ENCODE results near the gene PPP2R2C.

The PPP2R2C gene

DNA sequence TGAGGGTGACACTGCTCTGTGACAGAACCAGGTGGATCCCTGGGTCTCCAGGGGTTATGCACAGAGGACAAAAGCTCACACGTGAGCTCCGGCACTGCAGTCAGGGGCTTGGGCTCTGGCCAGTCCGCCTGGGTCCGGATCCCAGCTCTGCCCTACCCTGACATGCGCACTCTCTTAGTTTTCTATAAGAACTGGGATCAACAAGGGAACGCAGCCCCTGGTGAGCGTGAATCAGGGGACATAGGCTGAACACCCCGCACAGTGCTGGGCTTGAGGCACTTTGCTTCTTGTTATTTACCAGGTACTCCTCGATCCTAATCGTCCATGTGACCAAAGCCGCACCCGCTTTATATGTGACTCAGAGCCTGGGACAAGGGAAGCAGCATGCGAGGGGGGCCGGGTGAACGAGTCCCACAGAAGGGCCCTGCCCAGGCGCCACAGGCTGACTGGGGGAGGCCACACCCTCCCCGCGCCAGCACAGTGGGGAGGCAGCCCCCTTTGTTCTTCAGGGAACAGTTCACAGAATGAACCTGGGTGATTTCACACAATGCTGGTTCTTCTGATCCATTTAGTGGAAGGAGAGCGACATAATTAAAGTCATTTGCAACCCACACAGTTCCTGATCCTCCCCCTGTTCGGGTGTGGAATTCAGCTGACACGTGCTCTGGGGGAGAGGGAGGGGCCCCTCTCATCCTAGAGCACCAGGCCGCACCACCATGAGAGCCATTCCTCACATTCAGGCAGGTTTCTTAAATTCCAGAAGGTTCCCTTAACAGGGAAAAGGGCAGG, 147.2 kb downstream of the PPP2R2C start:
- DNase-seq = no peak

DNA sequence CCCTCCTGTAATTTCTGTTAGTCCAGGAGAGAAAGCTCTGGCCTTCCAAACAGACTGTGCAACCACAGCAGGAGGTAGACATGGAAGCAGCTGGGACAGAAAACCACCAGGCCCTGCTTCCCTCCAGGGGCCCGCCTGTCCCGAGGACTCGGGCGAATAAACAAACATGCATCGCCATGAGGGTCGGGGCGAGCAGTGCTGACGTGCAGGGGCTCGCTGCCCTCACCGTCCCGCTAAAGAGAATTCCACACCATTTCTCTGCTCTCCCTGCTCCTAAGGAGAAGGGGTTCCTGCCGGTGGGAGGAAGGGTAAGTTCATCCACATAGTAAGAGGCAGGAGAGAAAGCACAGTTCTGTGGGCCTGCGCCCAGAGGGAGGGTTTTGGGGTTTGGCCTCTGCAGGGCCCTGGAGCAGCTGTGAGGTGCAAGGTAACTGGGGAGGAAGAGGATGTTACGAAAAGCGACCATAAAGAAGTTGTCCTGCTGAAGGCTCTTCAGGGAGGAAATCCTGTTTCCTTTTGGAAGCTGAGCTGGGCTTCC, 147.9 kb downstream of the PPP2R2C start:
- no peak for DNase-seq

DNA sequence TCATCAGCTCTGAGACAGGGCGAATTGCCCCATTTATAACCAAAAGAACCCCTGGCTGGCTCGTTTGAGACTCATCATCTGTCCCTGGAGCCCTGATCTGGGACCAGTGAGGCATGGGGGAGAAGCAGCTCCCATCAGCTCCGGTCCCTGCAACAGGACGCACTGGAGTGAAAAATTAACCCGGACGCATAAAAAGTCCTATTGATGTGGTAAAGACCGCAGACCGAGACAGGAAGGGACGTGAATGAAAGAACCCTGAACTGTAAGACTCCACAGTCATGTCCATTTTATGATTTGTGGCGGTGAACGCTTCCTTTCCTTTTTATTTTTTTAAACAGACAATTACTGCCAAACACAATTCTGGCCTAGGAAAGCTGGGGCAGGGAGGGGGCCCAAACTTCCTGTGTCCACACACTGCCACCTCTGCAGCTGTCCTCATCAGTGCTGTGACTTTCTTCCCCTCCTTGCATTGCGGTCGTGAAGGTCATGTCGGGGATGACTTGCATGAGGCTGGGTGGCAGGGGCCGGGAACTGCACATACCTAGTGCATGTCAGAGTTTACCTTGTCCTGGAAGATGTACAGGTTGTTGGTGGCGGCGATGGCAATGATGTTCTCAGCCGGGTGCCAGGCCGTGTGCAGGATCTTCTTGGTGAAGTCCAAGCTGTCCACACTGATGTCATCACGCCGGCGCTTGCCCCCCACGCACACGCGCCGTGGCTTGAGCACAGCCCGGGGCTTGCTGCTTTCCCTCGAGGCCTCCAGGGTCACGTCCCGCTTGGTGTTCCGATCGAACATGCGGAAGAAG, 149.4 kb downstream of the PPP2R2C start:
- no peak for DNase-seq

DNA sequence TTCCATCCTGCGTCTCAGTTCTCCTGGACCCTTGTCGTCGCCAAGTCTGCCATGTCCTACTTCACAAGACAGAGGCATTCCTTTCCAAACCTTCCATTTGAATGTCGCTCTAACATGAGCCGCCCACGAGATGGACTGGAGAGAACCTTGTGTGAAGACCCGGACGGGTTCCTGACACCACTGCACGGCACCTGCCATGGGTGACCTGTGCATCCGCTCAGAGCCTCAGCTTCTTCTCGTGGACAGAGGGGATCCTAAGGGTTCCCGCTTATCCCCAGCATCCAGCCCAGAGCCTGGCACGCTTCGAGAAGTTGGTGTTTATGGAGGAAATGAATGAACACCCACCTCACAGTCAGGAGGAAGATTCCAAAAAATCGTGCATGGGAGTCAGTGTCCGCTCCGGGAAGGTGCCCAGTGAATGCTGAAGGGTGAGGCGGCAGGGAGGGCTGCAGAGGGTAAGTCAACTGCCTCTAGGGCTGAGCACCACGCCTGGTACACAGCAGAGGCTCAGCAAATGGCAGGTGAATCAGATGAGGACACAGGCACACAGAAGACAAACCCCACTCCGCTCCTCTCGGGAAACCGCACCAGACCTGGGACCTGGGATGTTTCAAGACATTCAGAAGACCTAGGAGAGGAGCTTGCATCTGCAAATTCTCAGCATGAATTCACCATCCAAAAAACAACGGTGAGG, 150.2 kb downstream of the PPP2R2C start:
- DNase-seq = no peak

DNA sequence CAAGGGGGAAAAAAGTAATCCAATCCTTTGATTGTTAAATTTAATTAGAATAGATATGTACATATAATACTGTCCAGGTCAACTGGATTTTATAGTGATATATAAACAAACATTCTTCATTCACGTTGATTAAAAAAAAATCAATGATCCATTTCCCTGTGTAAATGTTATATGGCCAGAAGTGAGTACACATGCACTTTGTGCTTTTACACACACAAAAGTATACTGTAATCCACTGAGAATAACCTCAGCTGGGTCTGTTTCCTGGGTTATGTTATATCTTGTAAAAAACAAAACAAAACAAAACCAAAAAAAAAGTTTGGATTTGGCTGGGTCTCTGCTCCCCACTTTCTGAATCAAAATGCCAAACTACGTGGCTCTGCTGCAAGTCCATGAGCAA, 151.1 kb downstream of the PPP2R2C start:
- DNase-seq = no peak

GRCh38 chr4:6320663-6321062, 151.8 kb downstream of the PPP2R2C start:
- no peak for DNase-seq

- no peak for DNase-seq
Measured at GRCh38 chr4:6319530-6320150, 152.8 kb downstream of the PPP2R2C start.

- no peak for DNase-seq
Measured at GRCh38 chr4:6318206-6318605, 154.2 kb downstream of the PPP2R2C start.

DNA sequence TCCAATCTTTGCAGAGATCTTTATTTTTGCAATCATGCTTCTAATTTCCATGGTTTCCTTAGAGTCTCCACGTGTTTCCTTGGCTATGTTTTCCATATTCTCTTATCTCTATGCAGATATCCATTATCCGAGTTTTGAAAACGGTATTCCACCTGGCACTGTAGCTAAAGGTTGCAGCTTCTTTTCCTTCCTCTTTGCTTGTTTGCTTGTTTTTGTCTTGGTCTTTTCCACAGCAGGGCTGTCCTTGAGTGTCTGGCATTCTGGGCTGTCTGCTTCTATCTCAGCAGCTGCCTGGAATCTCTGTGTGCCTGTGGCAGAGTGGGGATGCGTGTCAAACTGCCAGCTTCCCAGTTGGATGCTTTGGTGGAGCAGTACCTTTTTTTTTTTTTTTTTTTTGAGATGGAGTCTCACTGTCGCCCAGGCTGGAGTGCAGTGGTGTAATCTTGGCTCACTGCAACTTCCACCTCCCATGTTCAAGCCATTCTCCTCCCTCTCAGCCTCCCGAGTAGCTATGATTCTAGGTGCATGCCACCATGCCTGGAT, 155.9 kb downstream of the PPP2R2C start:
- DNase-seq = no peak

DNA sequence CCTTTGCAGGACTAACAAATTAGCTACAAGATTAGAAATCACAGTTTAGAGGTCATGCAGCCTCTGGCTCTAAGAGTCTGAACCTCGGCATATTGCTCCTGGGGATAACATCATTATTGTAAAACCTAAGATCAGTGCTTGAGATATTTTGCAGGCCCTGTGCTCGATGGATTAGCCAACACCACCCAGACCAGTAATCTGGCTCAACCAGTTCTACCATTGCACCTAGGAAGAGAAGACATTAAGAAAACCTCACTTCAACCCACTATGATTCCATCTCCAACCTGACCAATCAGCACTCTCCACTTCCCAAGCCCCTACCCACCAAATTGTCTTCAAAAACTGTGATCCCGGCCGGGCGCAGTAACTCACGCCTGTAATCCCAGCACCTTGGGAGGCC, 159.2 kb downstream of the PPP2R2C start:
- DNase-seq = no peak

DNA sequence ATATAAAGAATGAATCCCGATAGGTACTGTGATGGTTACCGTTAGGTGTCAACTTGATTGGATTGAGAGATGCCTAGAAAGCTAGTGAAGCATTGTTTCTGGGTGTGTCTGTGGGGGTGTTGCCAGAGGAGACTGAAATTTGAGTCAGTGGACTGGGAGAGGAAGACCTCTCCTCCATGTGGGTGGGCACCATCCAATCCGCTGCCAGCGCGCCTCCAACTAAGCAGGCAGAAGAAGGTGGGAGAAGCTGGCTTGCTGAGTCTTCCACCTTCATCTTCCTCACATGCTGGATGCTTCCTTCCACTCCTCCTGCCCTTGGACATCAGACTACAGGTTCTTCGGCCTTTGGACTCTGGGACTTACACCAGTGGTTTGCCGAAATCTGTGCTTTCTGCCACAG, 162.6 kb downstream of the PPP2R2C start:
- DNase-seq = no peak

GRCh38 chr4:6308899-6309643, 163.3 kb downstream of the PPP2R2C start:
- DNase-seq = no peak

DNA sequence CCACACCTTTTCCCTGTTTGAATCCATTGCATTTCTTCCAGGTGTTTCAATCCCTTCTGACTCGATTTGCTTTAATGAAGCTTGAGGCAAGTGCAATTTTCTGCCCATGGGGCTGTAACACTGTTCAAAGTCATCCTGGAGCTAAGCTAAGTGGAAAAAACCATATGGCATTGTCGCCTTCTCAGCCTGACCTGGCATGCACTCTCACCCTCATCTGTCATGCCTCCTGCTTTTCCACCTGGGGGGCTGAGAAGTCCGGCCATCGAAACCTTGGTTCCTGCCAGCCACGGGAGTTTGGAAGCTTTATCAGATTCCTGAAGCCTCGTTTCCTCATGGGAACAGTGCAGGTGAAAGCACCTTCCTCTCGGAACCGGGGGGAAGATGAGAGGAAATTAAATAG, 164.5 kb downstream of the PPP2R2C start:
- no peak for DNase-seq

- DNase-seq = no peak
Measured at GRCh38 chr4:6307230-6307629, 165.2 kb downstream of the PPP2R2C start.

- DNase-seq = no peak
Measured at GRCh38 chr4:6306299-6306698, 166.1 kb downstream of the PPP2R2C start.

DNA sequence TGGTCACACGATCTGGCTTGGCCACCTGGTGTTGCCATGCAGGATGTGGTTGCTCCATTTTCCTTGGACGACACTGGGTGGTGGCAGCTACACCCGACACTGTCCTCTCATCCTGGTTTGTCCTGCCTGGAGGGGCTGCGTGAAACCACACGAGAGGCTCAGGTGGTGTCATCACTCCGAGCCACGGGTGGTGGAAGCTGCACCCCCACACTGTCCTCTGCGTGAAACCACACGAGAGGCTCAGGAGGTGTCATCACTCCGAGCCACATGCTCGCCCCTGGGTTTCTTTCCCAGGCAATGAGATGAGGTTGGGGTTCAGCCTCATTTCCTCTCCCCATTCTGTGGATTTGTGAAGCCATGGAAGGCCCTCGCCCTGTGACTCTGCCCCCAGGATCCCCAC, 168.5 kb downstream of the PPP2R2C start:
- DNase-seq = no peak

DNA sequence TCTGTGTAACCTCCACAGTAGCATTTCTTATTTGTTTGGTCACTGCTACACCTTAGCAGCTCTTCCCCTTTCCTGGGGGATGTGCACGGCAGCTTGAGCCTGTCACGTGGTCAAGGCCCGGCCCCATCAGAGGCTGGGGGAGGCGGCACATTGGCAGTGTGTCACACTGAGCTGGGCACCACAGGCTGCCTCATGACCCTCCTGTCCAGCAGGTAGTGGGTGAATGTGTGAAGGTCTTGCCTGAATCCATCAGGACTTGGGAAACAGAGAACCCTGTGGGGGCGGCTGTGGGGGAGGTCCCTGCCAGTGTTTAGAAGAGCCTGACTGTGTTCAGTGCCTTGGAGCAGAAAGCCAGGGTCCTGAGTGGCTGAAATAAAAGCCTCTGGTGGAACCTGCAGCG, 169.5 kb downstream of the PPP2R2C start:
- DNase-seq = no peak

- DNase-seq = no peak
Measured at GRCh38 chr4:6301732-6302442, 170.5 kb downstream of the PPP2R2C start.

DNA sequence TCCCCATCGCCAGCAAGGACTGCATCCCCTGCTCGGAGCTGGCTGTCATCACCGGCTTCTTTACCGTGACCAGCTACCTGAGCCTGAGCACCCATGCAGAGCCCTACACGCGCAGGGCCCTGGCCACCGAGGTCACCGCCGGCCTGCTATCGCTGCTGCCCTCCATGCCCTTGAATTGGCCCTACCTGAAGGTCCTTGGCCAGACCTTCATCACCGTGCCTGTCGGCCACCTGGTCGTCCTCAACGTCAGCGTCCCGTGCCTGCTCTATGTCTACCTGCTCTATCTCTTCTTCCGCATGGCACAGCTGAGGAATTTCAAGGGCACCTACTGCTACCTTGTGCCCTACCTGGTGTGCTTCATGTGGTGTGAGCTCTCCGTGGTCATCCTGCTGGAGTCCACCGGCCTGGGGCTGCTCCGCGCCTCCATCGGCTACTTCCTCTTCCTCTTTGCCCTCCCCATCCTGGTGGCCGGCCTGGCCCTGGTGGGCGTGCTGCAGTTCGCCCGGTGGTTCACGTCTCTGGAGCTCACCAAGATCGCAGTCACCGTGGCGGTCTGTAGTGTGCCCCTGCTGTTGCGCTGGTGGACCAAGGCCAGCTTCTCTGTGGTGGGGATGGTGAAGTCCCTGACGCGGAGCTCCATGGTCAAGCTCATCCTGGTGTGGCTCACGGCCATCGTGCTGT, 171.2 kb downstream of the PPP2R2C start:
- no peak for DNase-seq

DNA sequence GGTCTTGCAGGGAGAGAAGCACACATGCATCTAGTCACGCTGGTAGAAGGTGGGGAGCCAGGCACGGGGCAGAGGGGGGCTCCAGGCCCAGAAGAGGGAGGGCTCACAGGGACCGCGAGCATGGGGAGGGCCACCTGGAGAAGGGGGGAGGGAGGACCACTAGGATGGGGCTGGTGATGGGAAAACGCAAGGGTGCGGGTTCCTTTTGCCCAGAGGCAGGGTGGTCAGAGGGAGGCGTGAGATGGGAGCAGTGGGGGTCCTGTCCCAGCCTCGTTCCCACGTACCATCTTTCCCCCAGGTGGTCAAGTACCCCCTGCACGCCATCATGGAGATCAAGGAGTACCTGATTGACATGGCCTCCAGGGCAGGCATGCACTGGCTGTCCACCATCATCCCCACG, 172.1 kb downstream of the PPP2R2C start:
- DNase-seq = no peak

DNA sequence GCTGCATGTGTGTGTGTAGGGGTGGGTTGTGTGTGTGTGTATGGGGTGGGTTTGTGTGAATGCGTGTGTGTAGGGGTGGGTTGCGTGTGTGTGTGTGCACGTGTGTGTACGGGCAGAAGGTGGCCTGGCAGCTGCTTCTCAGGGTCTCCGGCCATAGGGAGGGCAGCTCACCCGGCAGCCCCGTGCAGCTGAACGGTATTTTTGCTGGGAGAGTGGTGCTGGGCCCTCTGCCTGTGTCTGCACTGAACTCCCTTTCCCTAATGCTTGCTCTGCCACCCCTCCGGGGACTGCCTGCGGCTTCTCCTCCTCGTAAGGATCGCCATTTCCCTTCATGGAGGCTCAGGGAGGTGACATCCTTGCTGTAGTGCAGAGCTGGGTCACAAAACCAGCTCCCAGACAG, 172.5 kb downstream of the PPP2R2C start:
- no peak for DNase-seq
